ENCODE data around the gene C4BPB.

Gene C4BPB

GRCh38 chr1:207059881-207060280 is 28.8 kb upstream of the C4BPB start:
- DNase-seq (ENCODE audit: low read depth) = no peak

- no peak for DNase-seq (ENCODE audit: low read depth)
Observed at GRCh38 chr1:207060596-207060995, 28.1 kb upstream of the C4BPB start.

GRCh38 chr1:207062058-207062457 is 26.6 kb upstream of the C4BPB start:
- DNase-seq (ENCODE audit: low read depth) = no peak

- no peak for DNase-seq (ENCODE audit: low read depth)
Observed at GRCh38 chr1:207063014-207063413, 25.6 kb upstream of the C4BPB start.

- no peak for DNase-seq (ENCODE audit: low read depth)
Observed at GRCh38 chr1:207064561-207064960, 24.1 kb upstream of the C4BPB start.

GRCh38 chr1:207067185-207067584 is 21.5 kb upstream of the C4BPB start:
- DNase-seq (ENCODE audit: low read depth) = no peak

- DNase-seq (ENCODE audit: low read depth) = no peak
Observed at GRCh38 chr1:207067665-207068064, 21.0 kb upstream of the C4BPB start.

- no peak for DNase-seq (ENCODE audit: low read depth)
Observed at GRCh38 chr1:207069061-207069460, 19.6 kb upstream of the C4BPB start.

GRCh38 chr1:207069858-207070506 is 18.7 kb upstream of the C4BPB start:
- no peak for DNase-seq (ENCODE audit: low read depth)

- no peak for DNase-seq (ENCODE audit: low read depth)
Observed at GRCh38 chr1:207070811-207071210, 17.8 kb upstream of the C4BPB start.

GRCh38 chr1:207071426-207071825 is 17.2 kb upstream of the C4BPB start:
- no peak for DNase-seq (ENCODE audit: low read depth)

- DNase-seq (ENCODE audit: low read depth) = no peak
Observed at GRCh38 chr1:207072233-207072632, 16.4 kb upstream of the C4BPB start.

GRCh38 chr1:207073906-207074820 is 14.5 kb upstream of the C4BPB start:
- no peak for DNase-seq (ENCODE audit: low read depth)

GRCh38 chr1:207076181-207076955 is 12.3 kb upstream of the C4BPB start:
- DNase-seq (ENCODE audit: low read depth) = no peak

- DNase-seq (ENCODE audit: low read depth) = no peak
Observed at GRCh38 chr1:207077012-207077411, 11.6 kb upstream of the C4BPB start.

- peak; percentile 29 for DNase-seq (ENCODE audit: low read depth)
Observed at GRCh38 chr1:207077470-207078377, 10.9 kb upstream of the C4BPB start.

GRCh38 chr1:207078578-207079132 is 10.0 kb upstream of the C4BPB start:
- DNase-seq (ENCODE audit: low read depth) = no peak

GRCh38 chr1:207079706-207080241 is 8.9 kb upstream of the C4BPB start:
- no peak for DNase-seq (ENCODE audit: low read depth)

GRCh38 chr1:207081088-207081487 is 7.6 kb upstream of the C4BPB start:
- no peak for DNase-seq (ENCODE audit: low read depth)

GRCh38 chr1:207081806-207082205 is 6.9 kb upstream of the C4BPB start:
- DNase-seq (ENCODE audit: low read depth) = no peak

- no peak for DNase-seq (ENCODE audit: low read depth)
Observed at GRCh38 chr1:207084232-207084631, 4.4 kb upstream of the C4BPB start.
